ENCODE measurements around the gene CLEC4F.

CLEC4F gene

DNA sequence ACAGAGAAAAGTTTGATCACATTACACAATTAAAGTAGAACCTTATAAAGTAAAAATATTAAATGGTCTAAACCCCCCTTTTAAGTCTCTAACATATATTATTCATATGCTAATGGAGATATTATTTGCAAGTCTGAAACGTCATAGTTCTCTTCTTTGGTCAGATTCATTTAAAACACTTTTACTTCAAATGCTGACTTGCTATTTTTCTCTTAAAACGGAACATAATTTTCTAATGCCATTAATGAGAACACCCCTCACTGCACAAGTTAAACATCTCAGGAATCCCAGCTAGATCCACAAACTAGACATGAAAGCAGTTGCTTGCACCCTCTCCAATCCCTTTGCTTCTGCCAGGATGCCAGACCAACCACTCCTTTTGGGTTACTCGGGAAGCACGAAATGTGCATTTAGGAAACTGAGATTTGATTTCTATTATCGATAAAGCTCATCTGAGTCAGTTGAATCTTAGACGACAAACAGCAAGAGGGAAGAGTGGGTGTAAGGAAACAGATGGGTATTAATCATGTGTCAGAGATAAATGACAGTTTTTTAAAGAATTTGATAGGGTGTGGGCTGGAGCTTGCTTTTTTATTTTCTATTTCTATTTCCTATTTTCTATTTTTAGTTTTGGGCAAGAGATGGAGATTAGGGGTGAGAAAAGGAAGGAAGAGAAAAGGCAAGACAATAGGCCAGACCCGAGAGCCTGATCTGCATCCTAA is 53.9 kb downstream of the CLEC4F start:
- Histone ChIP-seq H3F3A (ENCODE audit: control insufficient read depth, insufficient read depth) (no peaks in the 10 kb centered on the region), H3K9me2 (replicated peaks; ENCODE audit: control insufficient read depth, low read length) (no peaks in the 10 kb centered on the region), H3K9me3 (ENCODE audit: control insufficient read depth, insufficient read depth, low read length) (no peaks in the 10 kb centered on the region), H3K4me3 (ENCODE audit: low read length) (peak overlapping the region; percentile 70), H3K79me2 (ENCODE audit: control insufficient read depth, low read length) (peaks cover 4% of the 10 kb centered on the region; the same call in 1 of the 2 replicates), H3K4me2 (ENCODE audit: low read length) (peak overlapping the region; percentile 61), H3K4me1 (ENCODE audit: control insufficient read depth, low read length) (peaks cover 13% of the 10 kb centered on the region), H3K27ac (ENCODE audit: low read depth, low read length) (no peak overlapping the region), H3K27me3 (ENCODE audit: control insufficient read depth, low read length) (peaks cover 41% of the 10 kb centered on the region), H4K20me1 (ENCODE audit: control insufficient read depth, insufficient read depth, low read depth, low read length) (no peaks in the 10 kb centered on the region), H3K36me3 (ENCODE audit: control insufficient read depth, low read length) (no peaks in the 10 kb centered on the region)
- peak; percentile 64; the same call in 1 of the 2 replicates for TF ChIP-seq EZH2phosphoT487 (IDR thresholded peaks at IDR 0.05; ENCODE audit: borderline replicate concordance, low read length)
- TF ChIP-seq, protein P1, sequence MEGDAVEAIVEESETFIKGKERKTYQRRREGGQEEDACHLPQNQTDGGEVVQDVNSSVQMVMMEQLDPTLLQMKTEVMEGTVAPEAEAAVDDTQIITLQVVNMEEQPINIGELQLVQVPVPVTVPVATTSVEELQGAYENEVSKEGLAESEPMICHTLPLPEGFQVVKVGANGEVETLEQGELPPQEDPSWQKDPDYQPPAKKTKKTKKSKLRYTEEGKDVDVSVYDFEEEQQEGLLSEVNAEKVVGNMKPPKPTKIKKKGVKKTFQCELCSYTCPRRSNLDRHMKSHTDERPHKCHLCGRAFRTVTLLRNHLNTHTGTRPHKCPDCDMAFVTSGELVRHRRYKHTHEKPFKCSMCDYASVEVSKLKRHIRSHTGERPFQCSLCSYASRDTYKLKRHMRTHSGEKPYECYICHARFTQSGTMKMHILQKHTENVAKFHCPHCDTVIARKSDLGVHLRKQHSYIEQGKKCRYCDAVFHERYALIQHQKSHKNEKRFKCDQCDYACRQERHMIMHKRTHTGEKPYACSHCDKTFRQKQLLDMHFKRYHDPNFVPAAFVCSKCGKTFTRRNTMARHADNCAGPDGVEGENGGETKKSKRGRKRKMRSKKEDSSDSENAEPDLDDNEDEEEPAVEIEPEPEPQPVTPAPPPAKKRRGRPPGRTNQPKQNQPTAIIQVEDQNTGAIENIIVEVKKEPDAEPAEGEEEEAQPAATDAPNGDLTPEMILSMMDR (IDR thresholded peaks at IDR 0.05; ENCODE audit: low read depth, low read length, poor library complexity, severe bottlenecking), result no peak

DNA sequence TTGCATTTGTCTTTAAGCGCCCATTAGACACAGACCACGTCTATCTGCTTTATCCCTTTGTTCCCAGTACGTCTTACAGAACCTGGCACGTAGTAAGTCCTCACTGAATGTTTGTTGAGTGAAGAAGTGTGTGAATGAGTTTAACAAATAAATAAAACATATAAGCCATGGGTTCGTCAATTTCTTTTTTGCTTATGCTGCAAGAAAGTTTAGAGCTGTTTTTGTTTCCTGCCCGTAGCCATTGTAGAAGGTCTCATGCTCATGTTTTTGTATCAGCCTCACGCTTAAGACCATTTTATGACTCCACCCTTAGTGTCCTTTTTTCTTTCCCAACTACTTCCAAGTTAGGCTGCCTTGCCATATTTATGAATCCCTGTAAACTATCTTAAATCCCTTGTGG is 54.9 kb downstream of the CLEC4F start:
- Histone ChIP-seq H3K27ac (ENCODE audit: low read depth, low read length) (no peak overlapping the region), H3K9me3 (ENCODE audit: control insufficient read depth, insufficient read depth, low read length) (no peaks in the 10 kb centered on the region), H3K36me3 (ENCODE audit: control insufficient read depth, low read length) (no peaks in the 10 kb centered on the region), H3F3A (ENCODE audit: control insufficient read depth, insufficient read depth) (no peaks in the 10 kb centered on the region), H3K4me3 (ENCODE audit: low read length) (no peak overlapping the region), H3K27me3 (ENCODE audit: control insufficient read depth, low read length) (peaks cover 35% of the 10 kb centered on the region), H3K4me2 (ENCODE audit: low read length) (no peak overlapping the region), H3K79me2 (ENCODE audit: control insufficient read depth, low read length) (peaks cover 4% of the 10 kb centered on the region; the same call in 1 of the 2 replicates), H4K20me1 (ENCODE audit: control insufficient read depth, insufficient read depth, low read depth, low read length) (no peaks in the 10 kb centered on the region), H3K9me2 (replicated peaks; ENCODE audit: control insufficient read depth, low read length) (no peaks in the 10 kb centered on the region), H3K4me1 (ENCODE audit: control insufficient read depth, low read length) (peaks cover 13% of the 10 kb centered on the region)
- no peak for TF ChIP-seq EZH2phosphoT487 (IDR thresholded peaks at IDR 0.05; ENCODE audit: borderline replicate concordance, low read length)
- TF ChIP-seq, protein P1 (IDR thresholded peaks at IDR 0.05; ENCODE audit: low read depth, low read length, poor library complexity, severe bottlenecking), result no peak

DNA sequence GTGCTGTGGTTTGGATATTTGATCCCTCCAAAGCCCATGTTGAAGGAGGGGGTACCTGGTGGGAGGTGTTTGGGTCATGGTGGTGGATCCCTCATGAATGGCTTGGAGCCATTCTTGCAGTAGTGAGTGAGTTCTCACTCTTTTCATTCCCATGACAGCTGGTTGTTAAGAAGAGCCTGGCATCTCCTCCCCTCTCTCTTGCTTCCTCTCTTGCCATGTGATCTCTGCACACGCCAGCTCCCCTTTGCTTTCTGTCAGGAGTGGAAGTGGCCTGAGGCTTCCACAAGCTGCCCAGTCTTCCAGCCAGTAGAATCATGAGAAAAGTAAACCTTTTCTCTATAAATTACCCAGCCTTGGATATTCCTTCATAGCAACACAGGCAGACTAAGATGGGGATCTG is 61.0 kb downstream of the CLEC4F start:
- H3K79me2 ChIP-seq (ENCODE audit: control insufficient read depth, low read length), result no peaks in the 10 kb centered on the region
- H3K4me1 ChIP-seq (ENCODE audit: control insufficient read depth, low read length), result no peaks in the 10 kb centered on the region
- H3K27ac ChIP-seq (ENCODE audit: low read depth, low read length), result no peak overlapping the region
- H3K9me3 ChIP-seq (ENCODE audit: control insufficient read depth, insufficient read depth, low read length), result no peaks in the 10 kb centered on the region
- no peaks in the 10 kb centered on the region for H3F3A ChIP-seq (ENCODE audit: control insufficient read depth, insufficient read depth)
- no peak overlapping the region for H3K4me2 ChIP-seq (ENCODE audit: low read length)
- TF ChIP-seq, protein P1 (IDR thresholded peaks at IDR 0.05; ENCODE audit: low read depth, low read length, poor library complexity, severe bottlenecking), result no peak
- TF ChIP-seq EZH2phosphoT487 (IDR thresholded peaks at IDR 0.05; ENCODE audit: borderline replicate concordance, low read length), result no peak
- no peaks in the 10 kb centered on the region for H3K9me2 ChIP-seq (replicated peaks; ENCODE audit: control insufficient read depth, low read length)
- no peaks in the 10 kb centered on the region for H3K36me3 ChIP-seq (ENCODE audit: control insufficient read depth, low read length)
- no peaks in the 10 kb centered on the region for H3K27me3 ChIP-seq (ENCODE audit: control insufficient read depth, low read length)
- H3K4me3 ChIP-seq (ENCODE audit: low read length), result no peak overlapping the region
- H4K20me1 ChIP-seq (ENCODE audit: control insufficient read depth, insufficient read depth, low read depth, low read length), result no peaks in the 10 kb centered on the region
